ENCODE data around the gene TTF2.

Gene TTF2

GRCh38 chr1:117033772-117034171, 26.4 kb upstream of the TTF2 start:
- no peak overlapping the region for H3K9ac ChIP-seq (ENCODE audit: low read length)
- H3K27ac ChIP-seq (ENCODE audit: low read depth, low read length), result no peak overlapping the region
- no peaks in the 10 kb centered on the region for H3K36me3 ChIP-seq (ENCODE audit: low read length)
- H3K27me3 ChIP-seq (ENCODE audit: low read length), result no peaks in the 10 kb centered on the region
- H3F3A ChIP-seq (ENCODE audit: insufficient read depth), result no peaks in the 10 kb centered on the region
- no peak for TF ChIP-seq CTCF (IDR thresholded peaks at IDR 0.05; ENCODE audit: insufficient read depth, low read length, poor library complexity, severe bottlenecking)
- no peak for TF ChIP-seq EZH2phosphoT487 (conservative IDR thresholded peaks at IDR 0.05; ENCODE audit: low read length)
- no peaks in the 10 kb centered on the region for H3K9me2 ChIP-seq (replicated peaks; ENCODE audit: insufficient read depth, low read length)
- no peak overlapping the region for H3K4me3 ChIP-seq (ENCODE audit: insufficient read depth, low read length, poor library complexity, severe bottlenecking)
- H3K4me2 ChIP-seq (ENCODE audit: low read depth, low read length, poor library complexity, severe bottlenecking), result no peak overlapping the region
- no peaks in the 10 kb centered on the region for H3K79me2 ChIP-seq (ENCODE audit: insufficient read depth, low read length)
- H2AFZ ChIP-seq (ENCODE audit: low read depth, low read length, severe bottlenecking), result no peak overlapping the region
- H3K9me3 ChIP-seq (ENCODE audit: insufficient read depth, low read length), result no peaks in the 10 kb centered on the region
- H4K20me1 ChIP-seq (ENCODE audit: low read depth, low read length), result no peaks in the 10 kb centered on the region

- TF ChIP-seq EZH2phosphoT487 (conservative IDR thresholded peaks at IDR 0.05; ENCODE audit: low read length), result no peak
- TF ChIP-seq CTCF (IDR thresholded peaks at IDR 0.05; ENCODE audit: insufficient read depth, low read length, poor library complexity, severe bottlenecking), result no peak
- Histone ChIP-seq H3K27me3 (ENCODE audit: low read length) (no peaks in the 10 kb centered on the region), H3F3A (ENCODE audit: insufficient read depth) (no peaks in the 10 kb centered on the region), H3K9ac (ENCODE audit: low read length) (no peak overlapping the region), H2AFZ (ENCODE audit: low read depth, low read length, severe bottlenecking) (no peak overlapping the region), H3K9me3 (ENCODE audit: insufficient read depth, low read length) (no peaks in the 10 kb centered on the region), H3K4me2 (ENCODE audit: low read depth, low read length, poor library complexity, severe bottlenecking) (no peak overlapping the region), H3K9me2 (replicated peaks; ENCODE audit: insufficient read depth, low read length) (no peaks in the 10 kb centered on the region), H3K27ac (ENCODE audit: low read depth, low read length) (no peak overlapping the region), H3K36me3 (ENCODE audit: low read length) (no peaks in the 10 kb centered on the region), H3K79me2 (ENCODE audit: insufficient read depth, low read length) (no peaks in the 10 kb centered on the region), H4K20me1 (ENCODE audit: low read depth, low read length) (no peaks in the 10 kb centered on the region), H3K4me3 (ENCODE audit: insufficient read depth, low read length, poor library complexity, severe bottlenecking) (no peak overlapping the region)
Measured at GRCh38 chr1:117034791-117035290, 25.3 kb upstream of the TTF2 start.

GRCh38 chr1:117036018-117036461, 24.1 kb upstream of the TTF2 start:
- Histone ChIP-seq H3K4me3 (ENCODE audit: insufficient read depth, low read length, poor library complexity, severe bottlenecking) (no peak overlapping the region), H3K4me2 (ENCODE audit: low read depth, low read length, poor library complexity, severe bottlenecking) (no peak overlapping the region), H3K27me3 (ENCODE audit: low read length) (no peaks in the 10 kb centered on the region), H3F3A (ENCODE audit: insufficient read depth) (no peaks in the 10 kb centered on the region), H3K9ac (ENCODE audit: low read length) (no peak overlapping the region), H4K20me1 (ENCODE audit: low read depth, low read length) (no peaks in the 10 kb centered on the region), H3K79me2 (ENCODE audit: insufficient read depth, low read length) (no peaks in the 10 kb centered on the region), H3K9me2 (replicated peaks; ENCODE audit: insufficient read depth, low read length) (no peaks in the 10 kb centered on the region), H3K9me3 (ENCODE audit: insufficient read depth, low read length) (no peaks in the 10 kb centered on the region), H3K27ac (ENCODE audit: low read depth, low read length) (no peak overlapping the region), H2AFZ (ENCODE audit: low read depth, low read length, severe bottlenecking) (no peak overlapping the region), H3K36me3 (ENCODE audit: low read length) (no peaks in the 10 kb centered on the region)
- no peak for TF ChIP-seq CTCF (IDR thresholded peaks at IDR 0.05; ENCODE audit: insufficient read depth, low read length, poor library complexity, severe bottlenecking)
- TF ChIP-seq EZH2phosphoT487 (conservative IDR thresholded peaks at IDR 0.05; ENCODE audit: low read length), result no peak
